IMR-90 (cell line): Measurements from ENCODE around the gene TSPAN8. TPM values are rescaled to one million over a fixed set of nuclear protein-coding genes. Genes with fewer than 3 reads are reported as not detected.

ENCODE experiments used
- ATAC-seq: fragments of 200-7000 bp; cut with Tn5 transposase; 2 replicates; pipeline ENCODE4 v1.9.1; 2020; ENCODE audit warnings: low read depth, mild to moderate bottlenecking, moderate library complexity
- BruUV-seq: library from RNA; stranded (reverse); fragments of 400-500 nt; replicated peaks from 2 replicates; lab custom pipeline; 2021; lab: Mats Ljungman, UMichigan
- CTCF ChIA-PET: fragments of 300-600 bp; formaldehyde crosslinking; extraction: SDS; loops from one replicate; lab custom pipeline; 2021; ENCODE audit warnings: antibody characterized with exemption; lab: Yijun Ruan, JAX
- POLR2A ChIA-PET: fragments of 300-600 bp; sonication (Branson Sonifier 250); formaldehyde crosslinking; loops from one replicate; lab custom pipeline; 2022; ENCODE audit warnings: antibody characterized with exemption; ENCODE audit not compliant: unreplicated experiment; lab: Charles Lee
- DNase-seq: peaks from one replicate; pipeline ENCODE4 v3.0.0; 2013
- H2AFZ ChIP-seq: replicated peaks from 2 replicates; pipeline ENCODE3; 2013; ENCODE audit warnings: low read length, mild to moderate bottlenecking; ENCODE audit not compliant: poor library complexity
- H2AK5ac ChIP-seq: 2 replicates; pipeline ENCODE4 v1.6.1; 2013; ENCODE audit warnings: low read depth, low read length, inconsistent platforms
- H2AK9ac ChIP-seq: replicated peaks from 2 replicates; pipeline ENCODE3; 2013; ENCODE audit warnings: mild to moderate bottlenecking, low read depth, low read length, moderate library complexity; ENCODE audit not compliant: poor library complexity
- H2BK120ac ChIP-seq: 2 replicates; pipeline ENCODE4 v1.6.1; 2013; ENCODE audit warnings: low read depth, low read length, inconsistent platforms
- H2BK15ac ChIP-seq: 3 replicates; pipeline ENCODE4 v1.6.1; 2013; ENCODE audit warnings: low read depth, low read length, inconsistent platforms
- H2BK20ac ChIP-seq: 2 replicates; pipeline ENCODE4 v1.6.1; 2013; ENCODE audit warnings: low read depth, mild to moderate bottlenecking, inconsistent platforms, low read length, moderate library complexity
- H2BK5ac ChIP-seq: 2 replicates; pipeline ENCODE4 v1.6.1; 2013; ENCODE audit warnings: mild to moderate bottlenecking, low read depth, low read length, inconsistent platforms; ENCODE audit not compliant: poor library complexity, severe bottlenecking
- H3K14ac ChIP-seq: replicated peaks from 2 replicates; pipeline ENCODE4 v1.6.1; 2013; ENCODE audit warnings: low read depth, low read length, inconsistent platforms
- H3K18ac ChIP-seq: 2 replicates; pipeline ENCODE4 v1.6.1; 2013; ENCODE audit warnings: low read depth, low read length, control low read depth
- H3K23ac ChIP-seq: 2 replicates; pipeline ENCODE4 v1.6.1; 2013; ENCODE audit warnings: low read depth, low read length, inconsistent platforms
- H3K27ac ChIP-seq: 2 replicates; pipeline ENCODE4 v1.5.1; 2013; ENCODE audit warnings: mild to moderate bottlenecking, control low read depth, low read length; ENCODE audit not compliant: insufficient read depth
- H3K27me3 ChIP-seq: 2 replicates; pipeline ENCODE4 v1.6.1; 2013; ENCODE audit warnings: low read length; ENCODE audit not compliant: control insufficient read depth, insufficient read depth
- H3K36me3 ChIP-seq: 2 replicates; pipeline ENCODE4 v1.6.1; 2013; ENCODE audit warnings: low read length, mixed read lengths; ENCODE audit not compliant: control insufficient read depth, insufficient read depth
- H3K4ac ChIP-seq: 2 replicates; pipeline ENCODE4 v1.6.1; 2013; ENCODE audit warnings: low read depth, low read length, inconsistent platforms
- H3K4me1 ChIP-seq: 2 replicates; pipeline ENCODE4 v1.6.1; 2013; ENCODE audit warnings: low read length, mixed read lengths; ENCODE audit not compliant: control insufficient read depth, insufficient read depth
- H3K4me2 ChIP-seq: 2 replicates; pipeline ENCODE4 v1.6.1; 2013; ENCODE audit warnings: low read depth, mild to moderate bottlenecking, control low read depth, low read length, moderate library complexity
- H3K4me3 ChIP-seq: 2 replicates; pipeline ENCODE4 v1.5.1; 2013; ENCODE audit warnings: low read depth, mild to moderate bottlenecking, control low read depth, low read length, moderate library complexity; ENCODE audit not compliant: insufficient read depth
- H3K56ac ChIP-seq: 2 replicates; pipeline ENCODE4 v1.6.1; 2013; ENCODE audit warnings: low read length, inconsistent platforms; ENCODE audit not compliant: insufficient read depth; ENCODE audit errors: extremely low read depth
- H3K79me1 ChIP-seq, 2 experiments: 2 replicates each; pipeline ENCODE4 v1.6.1; 2013; ENCODE audit warnings: low read length in 2 of 2, inconsistent platforms in 1 of 2, low read depth in 1 of 2
- H3K9ac ChIP-seq: 2 replicates; pipeline ENCODE4 v1.6.1; 2013; ENCODE audit warnings: low read depth, low read length, control low read depth
- H3K9me1 ChIP-seq: 2 replicates; pipeline ENCODE4 v1.6.1; 2013; ENCODE audit warnings: low read length, inconsistent platforms; ENCODE audit not compliant: insufficient read depth
- H3K9me3 ChIP-seq: 2 replicates; pipeline ENCODE4 v1.6.1; 2013; ENCODE audit warnings: low read length; ENCODE audit not compliant: control insufficient read depth, insufficient read depth
- H4K20me1 ChIP-seq: 2 replicates; pipeline ENCODE4 v1.6.1; 2013; ENCODE audit warnings: low read length, inconsistent platforms; ENCODE audit not compliant: insufficient read depth
- H4K5ac ChIP-seq: 2 replicates; pipeline ENCODE4 v1.6.1; 2013; ENCODE audit warnings: mild to moderate bottlenecking, low read depth, low read length, control low read depth
- H4K8ac ChIP-seq, 2 experiments: 2 replicates each; pipeline ENCODE4 v1.6.1; 2013; ENCODE audit warnings: low read depth in 2 of 2, low read length in 2 of 2, control low read depth in 1 of 2, inconsistent platforms in 1 of 2
- H4K91ac ChIP-seq: 2 replicates; pipeline ENCODE4 v1.6.1; 2013; ENCODE audit warnings: low read depth, low read length, inconsistent platforms; ENCODE audit not compliant: insufficient read depth
- BHLHE40 ChIP-seq: fragments of 150-350 bp; IDR thresholded peaks from 2 replicates; pipeline ENCODE4 v1.6.1; 2016; ENCODE audit warnings: mild to moderate bottlenecking, low read depth, low read length
- CEBPB ChIP-seq: IDR thresholded peaks from 2 replicates; pipeline ENCODE4 v1.6.1; 2012; ENCODE audit warnings: low read depth, low read length, improper control_type of control experiment
- CHD1 ChIP-seq: IDR thresholded peaks from 2 replicates; pipeline ENCODE4 v1.6.1; 2012; ENCODE audit warnings: low read depth, low read length, improper control_type of control experiment
- ELK1 ChIP-seq: fragments of 150-350 bp; IDR thresholded peaks from 2 replicates; pipeline ENCODE4 v1.6.1; 2016; ENCODE audit warnings: low read depth, mild to moderate bottlenecking, low read length, moderate library complexity, borderline replicate concordance
- FOS ChIP-seq: fragments of 150-350 bp; IDR thresholded peaks from 2 replicates; pipeline ENCODE4 v1.6.1; 2016; ENCODE audit warnings: low read depth, low read length
- MAFK ChIP-seq: IDR thresholded peaks from 2 replicates; pipeline ENCODE4 v1.6.1; 2012; ENCODE audit warnings: low read depth, low read length, improper control_type of control experiment
- MAZ ChIP-seq: IDR thresholded peaks from 2 replicates; pipeline ENCODE4 v1.6.1; 2012; ENCODE audit warnings: low read depth, mild to moderate bottlenecking, low read length, improper control_type of control experiment, moderate library complexity, borderline replicate concordance
- MXI1 ChIP-seq: IDR thresholded peaks from 2 replicates; pipeline ENCODE4 v1.6.1; 2012; ENCODE audit warnings: low read depth, mild to moderate bottlenecking, low read length, moderate library complexity, borderline replicate concordance
- NFE2L2 ChIP-seq: fragments of 150-350 bp; IDR thresholded peaks from 2 replicates; pipeline ENCODE4 v1.6.1; 2016; ENCODE audit warnings: low read depth, mild to moderate bottlenecking, low read length
- POLR2A ChIP-seq: IDR thresholded peaks from 2 replicates; pipeline ENCODE4 v1.6.1; 2012; ENCODE audit warnings: mild to moderate bottlenecking, low read depth, low read length
- RAD21 ChIP-seq: IDR thresholded peaks from 2 replicates; pipeline ENCODE4 v1.6.1; 2012; ENCODE audit warnings: low read length, improper control_type of control experiment
- RCOR1 ChIP-seq: IDR thresholded peaks from 2 replicates; pipeline ENCODE4 v1.6.1; 2012; ENCODE audit warnings: mild to moderate bottlenecking, low read length, improper control_type of control experiment; ENCODE audit not compliant: insufficient replicate concordance
- RFX5 ChIP-seq: IDR thresholded peaks from 2 replicates; pipeline ENCODE4 v1.8.0; 2012; ENCODE audit warnings: low read depth, mild to moderate bottlenecking, low read length, moderate library complexity
- SMC3 ChIP-seq: fragments of 150-350 bp; IDR thresholded peaks from 2 replicates; pipeline ENCODE4 v1.6.1; 2016; ENCODE audit warnings: low read depth, mild to moderate bottlenecking, antibody characterized with exemption, low read length, moderate library complexity
- USF2 ChIP-seq: fragments of 150-350 bp; IDR thresholded peaks from 2 replicates; pipeline ENCODE4 v1.6.1; 2017; ENCODE audit warnings: mild to moderate bottlenecking, antibody characterized with exemption, low read length, low read depth
- WGBS, 2 experiments: methylation state at CpG; one replicate each; pipeline versions ENCODE4 v1.1.5 to v1.1.7; 2013; ENCODE audit warnings: missing lambda C conversion rate in 2 of 2; ENCODE audit not compliant: insufficient read length in 1 of 2; ENCODE audit errors: extremely low coverage in 2 of 2; 5-methylcytosine and 5-hydroxymethylcytosine counted together
- dilution Hi-C: fragments of 300-500 bp; cut with HindIII; formaldehyde crosslinking; loops from one replicate; pipeline ENCODE4 v1.14.3; 2018; ENCODE audit warnings: low sequenced_read_pairs; ENCODE audit not compliant: unreplicated experiment
- in situ Hi-C: fragments of 300-500 bp; cut with MboI; formaldehyde crosslinking; loops from 3 replicates; pipeline ENCODE4 v1.14.3; 2019; ENCODE audit warnings: low sequenced_read_pairs, inconsistent platforms, mixed read lengths
- intact Hi-C: fragments of 100-400 bp; cut with micrococcal nuclease; formaldehyde crosslinking; loops from 2 replicates; pipeline ENCODE4 v1.10.0; 2022
- polyA plus RNA-seq, 3 experiments: library from polyadenylated mRNA; depleted of rRNA; stranded (reverse); fragments of >200 nt; gene quantifications; 2 replicates each; pipeline ENCODE4 v1.2.3, GENCODE V29; 2012; ENCODE audit warnings: low replicate concordance in 1 of 3
- total RNA-seq: library from RNA; depleted of rRNA; stranded (reverse); fragments of >200 nt; gene quantifications from 2 replicates; pipeline ENCODE4 v1.2.3, GENCODE V29; 2012
- TF ChIP-seq, protein P1 (sequence below): conservative IDR thresholded peaks from 2 replicates; pipeline ENCODE4 v1.5.1; 2012; ENCODE audit warnings: mild to moderate bottlenecking, low read depth, low read length, improper control_type of control experiment

Gene TSPAN8
- total and polyA plus RNA-seq, 2 of the 4 experiments (the other 2 are of a cell fraction), result not detected

DNA sequence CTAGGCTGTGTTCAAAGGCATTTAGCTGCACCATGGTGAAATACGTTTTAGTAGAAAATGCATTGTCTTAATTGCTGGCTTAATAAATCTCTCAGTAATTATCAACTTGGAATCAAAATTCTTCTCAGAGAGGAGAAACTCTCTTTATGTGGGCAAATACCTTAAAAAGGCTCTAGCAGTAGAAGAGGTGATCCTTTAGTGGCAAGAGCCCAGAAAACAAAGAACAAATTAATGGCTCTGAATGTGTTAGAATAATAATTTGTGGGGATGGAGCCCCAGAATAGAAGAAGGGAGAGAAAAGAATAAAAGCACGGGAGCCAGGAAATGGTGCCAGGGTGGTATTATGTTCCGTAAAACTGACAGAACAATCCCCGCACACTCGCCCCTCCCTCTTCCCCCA, 14.8 kb downstream of the TSPAN8 start:
- no peak overlapping the region for H4K5ac ChIP-seq
- H3K56ac ChIP-seq, result no peak overlapping the region
- in situ Hi-C loops (no loop called here), dilution Hi-C loops (no loop called here), intact Hi-C loops (no loop called here)
- H3K18ac ChIP-seq, result no peak overlapping the region
- no peak overlapping the region for H3K27ac ChIP-seq
- no peak overlapping the region for H2BK120ac ChIP-seq
- H3K23ac ChIP-seq, result no peak overlapping the region
- H3K36me3 ChIP-seq, result no peaks in the 10 kb centered on the region
- no peak for TF ChIP-seq MXI1
- TF ChIP-seq BHLHE40, result no peak
- TF ChIP-seq, protein P1, sequence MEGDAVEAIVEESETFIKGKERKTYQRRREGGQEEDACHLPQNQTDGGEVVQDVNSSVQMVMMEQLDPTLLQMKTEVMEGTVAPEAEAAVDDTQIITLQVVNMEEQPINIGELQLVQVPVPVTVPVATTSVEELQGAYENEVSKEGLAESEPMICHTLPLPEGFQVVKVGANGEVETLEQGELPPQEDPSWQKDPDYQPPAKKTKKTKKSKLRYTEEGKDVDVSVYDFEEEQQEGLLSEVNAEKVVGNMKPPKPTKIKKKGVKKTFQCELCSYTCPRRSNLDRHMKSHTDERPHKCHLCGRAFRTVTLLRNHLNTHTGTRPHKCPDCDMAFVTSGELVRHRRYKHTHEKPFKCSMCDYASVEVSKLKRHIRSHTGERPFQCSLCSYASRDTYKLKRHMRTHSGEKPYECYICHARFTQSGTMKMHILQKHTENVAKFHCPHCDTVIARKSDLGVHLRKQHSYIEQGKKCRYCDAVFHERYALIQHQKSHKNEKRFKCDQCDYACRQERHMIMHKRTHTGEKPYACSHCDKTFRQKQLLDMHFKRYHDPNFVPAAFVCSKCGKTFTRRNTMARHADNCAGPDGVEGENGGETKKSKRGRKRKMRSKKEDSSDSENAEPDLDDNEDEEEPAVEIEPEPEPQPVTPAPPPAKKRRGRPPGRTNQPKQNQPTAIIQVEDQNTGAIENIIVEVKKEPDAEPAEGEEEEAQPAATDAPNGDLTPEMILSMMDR, result no peak
- no peak for TF ChIP-seq RCOR1
- no peak for TF ChIP-seq RFX5
- TF ChIP-seq SMC3, result no peak
- no peak for TF ChIP-seq ELK1
- no peak for TF ChIP-seq POLR2A
- TF ChIP-seq CHD1, result no peak
- no peak for TF ChIP-seq MAFK
- no peak for TF ChIP-seq FOS
- TF ChIP-seq MAZ, result no peak
- TF ChIP-seq USF2, result no peak
- no peak for TF ChIP-seq NFE2L2
- TF ChIP-seq RAD21, result no peak
- no peak for TF ChIP-seq CEBPB
- no TSS peak for BruUV-seq
- no peak overlapping the region for H4K8ac ChIP-seq
- no peak overlapping the region for H4K91ac ChIP-seq
- no peak overlapping the region for H3K9ac ChIP-seq
- no peak overlapping the region for H2BK5ac ChIP-seq
- H3K79me1 ChIP-seq, result no peaks in the 10 kb centered on the region
- no peak overlapping the region for H2AK9ac ChIP-seq
- no peak overlapping the region for H2BK20ac ChIP-seq
- no peak overlapping the region for H3K4me2 ChIP-seq
- H4K20me1 ChIP-seq, result no peaks in the 10 kb centered on the region
- H3K14ac ChIP-seq, result no peak overlapping the region
- DNase-seq (no peak), ATAC-seq (no peak)
- no peaks in the 10 kb centered on the region for H3K27me3 ChIP-seq
- no peak overlapping the region for H3K4ac ChIP-seq
- no peak overlapping the region for H2AK5ac ChIP-seq
- H3K9me3 ChIP-seq, result 0 out of 2 replicates have a peak, but pooled peaks cover 2% of the 10 kb centered on the region
- ChIA-PET CTCF (no interaction called here), POLR2A (no interaction called here)
- H3K4me1 ChIP-seq, result no peaks in the 10 kb centered on the region
- H2BK15ac ChIP-seq, result no peak overlapping the region
- no peak overlapping the region for H2AFZ ChIP-seq
- no peaks in the 10 kb centered on the region for H3K9me1 ChIP-seq
- H3K4me3 ChIP-seq, result no peak overlapping the region
- WGBS, 2 experiments, result no CpG with 5 or more reads among the region's 5 CpGs
